ENCODE data around the gene PIEZO1.

- no peak for TF ChIP-seq ZFX (IDR thresholded peaks at IDR 0.05)
- TF ChIP-seq CTCF (conservative IDR thresholded peaks at IDR 0.05): no peak
These were observed 59.2 kb downstream of the PIEZO1 start for GRCh38 chr16:88725609-88726407.

Data from C4-2B (cell line).